Measurements from ENCODE around the gene FIGLA.

Gene FIGLA

GRCh38 chr2:70775141-70775540 lies 15.3 kb downstream of the FIGLA start:
- no peak for DNase-seq (ENCODE audit: low read depth)

GRCh38 chr2:70772486-70773155 lies 17.8 kb downstream of the FIGLA start:
- no peak for DNase-seq (ENCODE audit: low read depth)

- DNase-seq (ENCODE audit: low read depth): no peak
These were observed 19.0 kb downstream of the FIGLA start for GRCh38 chr2:70771446-70771845.

- no peak for DNase-seq (ENCODE audit: low read depth)
These were observed 21.0 kb downstream of the FIGLA start for GRCh38 chr2:70769450-70769849.

GRCh38 chr2:70768590-70769085 lies 21.8 kb downstream of the FIGLA start:
- no peak for DNase-seq (ENCODE audit: low read depth)

- no peak for DNase-seq (ENCODE audit: low read depth)
These were observed 22.5 kb downstream of the FIGLA start, which contains the start of gene ADD2 for GRCh38 chr2:70767699-70768589. Gene ADD2, minus strand, starts transcription at chr2:70768200. Its CDS starts 61,792 bp downstream, at chr2:70706408.

- DNase-seq (ENCODE audit: low read depth): no peak
These were observed 23.3 kb downstream of the FIGLA start for GRCh38 chr2:70767079-70767698.

- DNase-seq (ENCODE audit: low read depth): no peak
These were observed 23.9 kb downstream of the FIGLA start for GRCh38 chr2:70766357-70767078.

- no peak for DNase-seq (ENCODE audit: low read depth)
These were observed 24.9 kb downstream of the FIGLA start for GRCh38 chr2:70765507-70765906.

GRCh38 chr2:70759446-70759845 lies 31.0 kb downstream of the FIGLA start:
- DNase-seq (ENCODE audit: low read depth): no peak

- DNase-seq (ENCODE audit: low read depth): no peak
These were observed 32.5 kb downstream of the FIGLA start for GRCh38 chr2:70757966-70758365.

- no peak for DNase-seq (ENCODE audit: low read depth)
These were observed 33.1 kb downstream of the FIGLA start for GRCh38 chr2:70757360-70757759.

- no peak for DNase-seq (ENCODE audit: low read depth)
These were observed 34.3 kb downstream of the FIGLA start for GRCh38 chr2:70756128-70756527.

- no peak for DNase-seq (ENCODE audit: low read depth)
These were observed 36.5 kb downstream of the FIGLA start for GRCh38 chr2:70753902-70754301.

GRCh38 chr2:70753031-70753430 lies 37.4 kb downstream of the FIGLA start:
- no peak for DNase-seq (ENCODE audit: low read depth)

GRCh38 chr2:70752396-70752795 lies 38.0 kb downstream of the FIGLA start:
- DNase-seq (ENCODE audit: low read depth): no peak

GRCh38 chr2:70751881-70752280 lies 38.6 kb downstream of the FIGLA start:
- no peak for DNase-seq (ENCODE audit: low read depth)

GRCh38 chr2:70750320-70750719 lies 40.1 kb downstream of the FIGLA start:
- DNase-seq (ENCODE audit: low read depth): no peak

- no peak for DNase-seq (ENCODE audit: low read depth)
These were observed 42.2 kb downstream of the FIGLA start for GRCh38 chr2:70748002-70748784.

GRCh38 chr2:70747284-70747683 lies 43.2 kb downstream of the FIGLA start:
- no peak for DNase-seq (ENCODE audit: low read depth)
